ENCODE measurements around the gene FBLN5.

- TF ChIP-seq CTCF (IDR thresholded peaks at IDR 0.05) (no peak), POLR2A (IDR thresholded peaks at IDR 0.05; ENCODE audit: low read depth) (no peak)
These were observed 12.8 kb downstream of the FBLN5 start for GRCh38 chr14:91934554-91935285.
